Natural killer cell treated with Interleukin-12 subunit alpha and Interleukin-12 subunit beta and Interleukin-15 and Interleukin-18, amount 100 ng/mL, for 72 hours (primary cell): ENCODE data around the gene POLR3E. TPM values are rescaled to one million over a fixed set of nuclear protein-coding genes. Genes with fewer than 3 reads are reported as not detected.
"Not testable (repeated sequence)": the region's sequence is repeated elsewhere in the genome, so short reads cannot be mapped to it uniquely, and the experiment has no call there.

ENCODE experiments used
- ATAC-seq, 2 donors: fragments of 150-1000 bp; cut with Tn5 transposase in 1 of 2; sonication (Bioruptor Pico), chemical (Tn5 transposase) in 1 of 2; 2 replicates each; pipeline ENCODE4 v1.10.0; 2021
- DNase-seq: peaks from one replicate; pipeline ENCODE4 v3.0.0; 2022; ENCODE audit warnings: low spot score
- H3K27ac Mint-ChIP-seq, 2 donors: 1 replicate in 1 of 2; 2 replicates in 1 of 2; pipeline ENCODE4 v1.8.0; 2022; ENCODE audit warnings: mixed read lengths in 2 of 2, mild to moderate bottlenecking in 1 of 2, moderate library complexity in 1 of 2
- H3K27me3 Mint-ChIP-seq, 2 donors: 1 replicate in 1 of 2; 2 replicates in 1 of 2; pipeline ENCODE4 v1.8.0; 2022; ENCODE audit warnings: mixed read lengths in 2 of 2
- H3K36me3 Mint-ChIP-seq: one replicate; pipeline ENCODE4 v1.8.0; 2022; ENCODE audit warnings: mixed read lengths
- H3K4me1 Mint-ChIP-seq, 2 donors: 1 replicate in 1 of 2; 2 replicates in 1 of 2; pipeline ENCODE4 v1.8.0; 2022; ENCODE audit warnings: low read depth in 2 of 2, mixed read lengths in 2 of 2, mild to moderate bottlenecking in 1 of 2
- H3K4me3 Mint-ChIP-seq: one replicate; pipeline ENCODE4 v1.8.0; 2022; ENCODE audit warnings: mixed read lengths
- H3K9me3 Mint-ChIP-seq: 2 replicates; pipeline ENCODE4 v1.8.0; 2022; ENCODE audit warnings: mixed read lengths
- total RNA-seq, 2 donors: library from RNA; stranded (reverse); gene quantifications; one replicate each; pipeline ENCODE4 v1.2.3, GENCODE V29; 2022

Gene POLR3E
- total RNA-seq, 2 donors from 2014 or later: 54.7 to 114 TPM

GRCh38 chr16:22300427-22301071, 3.3 kb downstream of the POLR3E start:
- DNase-seq (no peak), ATAC-seq (no peak)
- Mint-ChIP-seq H3K4me1 (peaks cover 57 to 58% of the 10 kb centered on the region in 2 donors), H3K36me3 (no peaks in the 10 kb centered on the region), H3K27ac (no peak overlapping the region), H3K9me3 (no peaks in the 10 kb centered on the region), H3K27me3 (no peaks in the 10 kb centered on the region), H3K4me3 (no peak overlapping the region)

DNA sequence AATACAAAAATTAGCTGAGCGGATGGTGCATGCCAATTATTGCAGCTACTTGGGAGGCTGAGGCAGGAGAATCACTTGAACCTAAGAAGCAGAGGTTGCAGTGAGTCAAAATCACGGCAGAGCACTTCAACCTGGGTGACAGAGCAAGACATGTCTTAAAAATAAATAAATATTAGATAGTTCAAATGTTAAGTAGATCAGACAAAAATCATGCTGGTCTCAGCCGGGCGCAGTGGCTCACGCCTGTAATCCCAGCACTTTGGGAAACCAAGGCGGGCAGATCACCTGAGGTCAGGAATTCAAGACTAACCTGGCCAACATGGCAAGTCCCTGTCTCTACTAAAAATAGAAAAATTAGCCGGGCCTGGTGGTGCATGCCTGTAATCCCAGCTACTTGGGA, 4.2 kb downstream of the POLR3E start:
- not testable (repeated sequence) for H3K4me3 Mint-ChIP-seq, H3K36me3 Mint-ChIP-seq, H3K27ac Mint-ChIP-seq, H3K9me3 Mint-ChIP-seq, DNase-seq, ATAC-seq, H3K27me3 Mint-ChIP-seq
- peaks cover 52 to 53% of the 10 kb centered on the region in 2 donors for H3K4me1 Mint-ChIP-seq

GRCh38 chr16:22302776-22303363, 5.7 kb downstream of the POLR3E start:
- no peaks in the 10 kb centered on the region for H3K36me3 Mint-ChIP-seq
- ATAC-seq (no peak), DNase-seq (no peak)
- peaks cover 44 to 45% of the 10 kb centered on the region in 2 donors for H3K4me1 Mint-ChIP-seq
- no peak overlapping the region for H3K4me3 Mint-ChIP-seq
- H3K27ac Mint-ChIP-seq: no peak overlapping the region
- H3K27me3 Mint-ChIP-seq: no peaks in the 10 kb centered on the region
- H3K9me3 Mint-ChIP-seq: no peaks in the 10 kb centered on the region

GRCh38 chr16:22304411-22304810, 7.2 kb downstream of the POLR3E start:
- DNase-seq: no peak
- Mint-ChIP-seq H3K27me3 (no peaks in the 10 kb centered on the region), H3K9me3 (no peaks in the 10 kb centered on the region), H3K36me3 (no peaks in the 10 kb centered on the region), H3K4me3 (no peak overlapping the region), H3K4me1 (peaks cover 29 to 35% of the 10 kb centered on the region in 2 donors), H3K27ac (peak overlapping the region in 1 of 2 donors; percentile 41)
- no peak for ATAC-seq

DNA sequence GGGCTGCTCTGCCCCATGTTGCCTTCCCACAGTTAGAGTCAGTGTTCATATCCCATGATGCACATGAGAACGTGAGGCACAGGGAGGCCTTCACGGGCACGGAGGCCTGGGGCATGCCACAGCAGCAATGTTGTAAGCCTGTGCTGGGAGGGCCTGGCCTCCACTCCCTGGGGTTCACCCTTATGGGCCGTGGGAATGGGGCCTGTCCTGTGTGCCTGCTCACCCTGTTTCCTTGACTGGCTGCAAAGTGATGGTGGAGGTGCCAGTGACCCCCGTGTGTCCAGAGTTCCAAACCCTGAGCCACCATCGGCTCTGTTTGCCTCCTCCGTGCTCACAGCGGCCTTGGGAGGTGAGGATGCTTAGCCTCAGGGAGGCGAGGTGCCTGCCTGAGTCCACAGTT, 9.6 kb downstream of the POLR3E start:
- H3K4me1 Mint-ChIP-seq: peaks cover 16 to 21% of the 10 kb centered on the region in 2 donors
- peaks cover 3% of the 10 kb centered on the region for H3K36me3 Mint-ChIP-seq
- H3K27me3 Mint-ChIP-seq: no peaks in the 10 kb centered on the region
- no peak overlapping the region for H3K27ac Mint-ChIP-seq
- ATAC-seq (no peak), DNase-seq (no peak)
- H3K9me3 Mint-ChIP-seq: no peaks in the 10 kb centered on the region
- no peak overlapping the region for H3K4me3 Mint-ChIP-seq

DNA sequence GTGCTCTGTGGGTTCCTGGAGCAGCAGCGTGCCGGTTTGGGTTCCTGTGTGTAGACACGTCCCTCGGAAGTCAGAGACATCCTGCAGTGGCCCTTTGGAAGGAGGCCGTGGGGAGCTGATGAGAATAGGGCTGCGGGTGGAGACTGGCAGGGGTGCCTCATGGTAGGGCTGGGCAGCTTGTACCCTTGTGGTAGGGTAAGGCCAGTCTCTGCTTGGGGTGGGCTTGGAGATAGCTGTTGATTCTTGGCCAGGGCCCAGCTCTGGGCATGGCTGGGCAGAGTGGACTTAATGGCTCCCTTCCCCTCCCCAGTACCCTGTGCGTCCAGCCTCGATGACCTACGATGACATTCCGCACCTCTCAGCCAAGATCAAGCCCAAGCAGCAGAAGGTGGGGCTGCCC, 10.6 kb downstream of the POLR3E start:
- ATAC-seq (no peak), DNase-seq (no peak)
- Mint-ChIP-seq H3K4me1 (peaks cover 6 to 17% of the 10 kb centered on the region in 2 donors), H3K27ac (no peak overlapping the region), H3K4me3 (no peak overlapping the region), H3K36me3 (peaks cover 6% of the 10 kb centered on the region), H3K9me3 (no peaks in the 10 kb centered on the region), H3K27me3 (no peaks in the 10 kb centered on the region)

DNA sequence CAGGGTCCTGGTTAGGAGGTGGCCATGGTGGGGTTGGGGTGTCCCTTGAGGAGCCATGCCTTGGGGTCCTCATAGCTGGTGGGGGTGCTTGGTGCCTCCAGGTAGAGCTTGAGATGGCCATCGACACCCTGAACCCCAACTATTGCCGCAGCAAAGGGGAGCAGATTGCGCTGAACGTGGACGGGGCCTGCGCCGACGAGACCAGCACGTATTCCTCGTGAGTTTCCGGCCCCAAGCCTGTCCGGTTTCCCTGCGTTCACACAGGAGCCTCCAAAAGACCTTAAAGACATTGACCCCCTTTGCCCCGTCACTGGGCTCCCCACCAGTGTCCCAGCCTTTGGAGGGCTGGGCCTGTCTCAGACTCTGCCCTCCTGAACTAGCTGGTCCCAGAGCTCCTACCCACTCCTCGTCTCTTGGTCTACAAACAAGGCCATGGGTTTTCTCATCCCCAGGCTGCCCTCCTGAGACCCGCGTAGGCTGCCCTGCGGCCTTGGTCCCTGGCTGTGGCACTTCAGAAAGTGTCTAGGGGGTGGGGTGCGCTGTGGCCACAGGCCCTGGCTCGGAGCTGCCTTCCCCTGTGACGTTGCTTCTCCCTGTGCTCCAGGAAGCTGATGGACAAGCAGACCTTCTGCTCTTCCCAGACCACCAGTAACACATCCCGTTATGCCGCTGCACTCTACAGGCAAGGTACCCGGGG, 11.8 kb downstream of the POLR3E start:
- Mint-ChIP-seq H3K36me3 (peaks cover 6% of the 10 kb centered on the region), H3K27me3 (no peaks in the 10 kb centered on the region), H3K4me3 (no peak overlapping the region), H3K4me1 (peaks cover 0 to 12% of the 10 kb centered on the region in 2 donors), H3K9me3 (no peaks in the 10 kb centered on the region), H3K27ac (no peak overlapping the region)
- no peak for DNase-seq
- no peak for ATAC-seq

GRCh38 chr16:22311520-22311919, 14.3 kb downstream of the POLR3E start:
- Mint-ChIP-seq H3K27me3 (no peaks in the 10 kb centered on the region), H3K9me3 (no peaks in the 10 kb centered on the region), H3K36me3 (peaks cover 6% of the 10 kb centered on the region)

GRCh38 chr16:22312897-22313781, 15.9 kb downstream of the POLR3E start:
- Mint-ChIP-seq H3K4me1 (peaks cover 0 to 1% of the 10 kb centered on the region in 2 donors), H3K9me3 (no peaks in the 10 kb centered on the region), H3K27ac (no peak overlapping the region), H3K27me3 (no peaks in the 10 kb centered on the region), H3K4me3 (no peak overlapping the region), H3K36me3 (peaks cover 6% of the 10 kb centered on the region)
- no peak for ATAC-seq
- no peak for DNase-seq

More at GRCh38 chr16:22311520-22311919, 14.3 kb downstream of the POLR3E start:
- Mint-ChIP-seq H3K4me3 (no peak overlapping the region), H3K4me1 (peaks cover 0 to 3% of the 10 kb centered on the region in 2 donors), H3K27ac (peak overlapping the region in 1 of 2 donors; percentile 18)
- no peak for DNase-seq
- no peak for ATAC-seq

- Mint-ChIP-seq H3K36me3 (peaks cover 6% of the 10 kb centered on the region), H3K9me3 (no peaks in the 10 kb centered on the region), H3K4me1 (no peaks in the 10 kb centered on the region), H3K27me3 (no peaks in the 10 kb centered on the region), H3K4me3 (no peak overlapping the region), H3K27ac (no peak overlapping the region)
- ATAC-seq (no peak), DNase-seq (no peak)
These were observed 16.8 kb downstream of the POLR3E start for GRCh38 chr16:22313876-22314470.

DNA sequence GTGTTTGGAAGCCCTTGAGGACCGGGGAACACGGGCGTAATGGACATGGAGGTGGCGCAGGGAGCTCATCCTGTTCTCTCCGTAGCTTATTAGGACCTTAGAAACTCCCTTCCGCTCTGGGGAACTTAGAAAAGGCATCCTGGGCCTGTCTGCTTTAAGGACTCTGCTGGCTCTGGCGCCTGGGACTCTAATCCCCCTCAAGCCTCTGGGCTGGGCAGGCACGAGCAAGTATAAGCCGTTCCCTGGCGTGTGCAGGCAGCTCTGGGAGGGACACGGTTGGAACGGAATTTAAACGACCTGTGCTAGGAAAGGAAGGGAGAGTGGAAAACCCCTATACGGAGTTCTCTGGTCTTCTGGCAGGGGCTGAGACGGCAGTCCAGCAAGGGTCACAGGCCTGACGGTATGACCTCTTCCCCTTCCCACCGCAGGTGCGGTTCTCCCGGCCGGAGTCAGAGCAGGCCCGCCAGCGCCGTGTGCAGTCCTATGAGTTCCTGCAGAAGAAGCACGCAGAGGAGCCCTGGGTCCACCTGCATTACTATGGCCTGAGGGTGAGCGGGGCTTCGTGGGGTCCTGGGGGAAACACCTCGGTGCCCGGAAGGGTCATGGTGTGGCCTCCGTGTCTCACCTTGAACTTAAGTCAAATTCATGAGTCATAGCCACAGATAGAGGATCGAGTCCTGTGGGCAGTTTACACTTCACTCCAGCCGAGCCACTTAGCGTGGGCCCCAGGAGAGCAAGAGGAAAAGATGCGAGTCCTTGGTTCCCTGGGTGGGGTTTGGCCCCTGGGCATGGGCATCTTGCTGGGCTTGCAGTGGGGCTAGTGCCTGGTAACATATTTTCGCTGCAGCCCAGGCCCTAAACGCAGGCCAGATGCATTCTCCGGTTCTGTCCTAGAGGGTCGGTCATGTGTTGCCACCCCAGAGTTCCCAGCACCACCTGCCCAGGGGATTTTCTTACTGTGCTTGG, 17.7 kb downstream of the POLR3E start:
- Mint-ChIP-seq H3K27ac (no peak overlapping the region), H3K9me3 (no peaks in the 10 kb centered on the region)
- no peak for ATAC-seq

DNA sequence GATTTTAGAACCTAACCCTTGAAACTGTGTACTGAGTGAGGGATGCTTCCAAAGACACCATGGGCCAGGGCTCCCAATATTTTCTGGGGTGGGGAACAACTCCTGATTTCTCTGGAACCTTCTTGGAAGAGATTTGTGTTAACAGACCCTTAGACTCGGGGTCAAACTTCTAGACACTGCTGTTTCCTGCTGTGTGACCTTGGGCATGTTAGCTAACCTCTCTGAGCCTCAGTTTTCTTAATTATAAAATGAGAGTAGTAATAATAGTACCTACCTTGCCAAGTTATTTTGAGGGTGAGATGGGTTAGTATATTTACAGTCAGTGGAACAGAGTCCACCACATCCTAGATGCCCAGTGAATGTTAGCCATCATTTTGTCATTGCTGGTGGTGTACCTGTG, 18.8 kb downstream of the POLR3E start:
- no peaks in the 10 kb centered on the region for H3K27me3 Mint-ChIP-seq
- ATAC-seq (no peak), DNase-seq (no peak)
- no peak overlapping the region for H3K4me3 Mint-ChIP-seq
- no peaks in the 10 kb centered on the region for H3K9me3 Mint-ChIP-seq
- no peaks in the 10 kb centered on the region for H3K4me1 Mint-ChIP-seq
- H3K36me3 Mint-ChIP-seq: peaks cover 16% of the 10 kb centered on the region
- H3K27ac Mint-ChIP-seq: no peak overlapping the region

More for the DNA sequence above, 17.7 kb downstream of the POLR3E start:
- H3K4me1 Mint-ChIP-seq: no peaks in the 10 kb centered on the region
- peaks cover 10% of the 10 kb centered on the region for H3K36me3 Mint-ChIP-seq
- DNase-seq: no peak
- H3K27me3 Mint-ChIP-seq: no peaks in the 10 kb centered on the region
- no peak overlapping the region for H3K4me3 Mint-ChIP-seq
